Esophagus muscularis mucosa (tissue), 3 donors: Measurements from ENCODE around the gene RPS21.

Source experiments
- POLR2A ChIP-seq: fragments of 450-650 bp; IDR thresholded peaks from one replicate; pipeline ENCODE4 v1.6.1; 2017; ENCODE audit warnings: antibody characterized with exemption, moderate library complexity, mild to moderate bottlenecking, low read depth
- TF ChIP-seq, protein P1 (sequence below), 3 experiments: fragments of 200-600 bp in 2 of 3; fragments of 450-650 bp in 1 of 3; sonication (generic) in 2 of 3; IDR thresholded peaks; one replicate each; pipeline ENCODE4 v1.5.1; 2017 to 2019; ENCODE audit warnings: antibody characterized with exemption in 3 of 3, mild to moderate bottlenecking in 2 of 3, moderate library complexity in 1 of 3

DNA sequence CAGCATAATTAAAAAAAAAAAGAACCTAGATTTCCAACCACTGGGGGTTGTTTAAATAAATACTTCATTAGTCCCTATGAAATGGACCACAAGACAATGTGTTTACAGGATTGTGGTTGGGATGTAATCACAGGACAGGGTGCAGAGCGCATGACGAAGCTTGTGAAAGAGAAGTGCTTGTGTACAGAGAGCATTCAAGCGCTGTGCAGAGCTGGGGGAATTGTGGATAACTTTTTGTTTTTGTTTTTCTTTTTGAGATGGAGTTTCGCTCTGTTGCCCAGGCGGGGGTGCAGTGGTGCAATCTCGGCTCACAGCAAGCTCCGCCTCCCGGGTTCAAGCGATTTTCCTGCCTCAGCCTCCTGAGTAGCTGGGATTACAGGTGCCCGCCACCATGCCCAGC lies 42.1 kb upstream of the RPS21 start:
- no peak for TF ChIP-seq POLR2A
- TF ChIP-seq, protein P1, sequence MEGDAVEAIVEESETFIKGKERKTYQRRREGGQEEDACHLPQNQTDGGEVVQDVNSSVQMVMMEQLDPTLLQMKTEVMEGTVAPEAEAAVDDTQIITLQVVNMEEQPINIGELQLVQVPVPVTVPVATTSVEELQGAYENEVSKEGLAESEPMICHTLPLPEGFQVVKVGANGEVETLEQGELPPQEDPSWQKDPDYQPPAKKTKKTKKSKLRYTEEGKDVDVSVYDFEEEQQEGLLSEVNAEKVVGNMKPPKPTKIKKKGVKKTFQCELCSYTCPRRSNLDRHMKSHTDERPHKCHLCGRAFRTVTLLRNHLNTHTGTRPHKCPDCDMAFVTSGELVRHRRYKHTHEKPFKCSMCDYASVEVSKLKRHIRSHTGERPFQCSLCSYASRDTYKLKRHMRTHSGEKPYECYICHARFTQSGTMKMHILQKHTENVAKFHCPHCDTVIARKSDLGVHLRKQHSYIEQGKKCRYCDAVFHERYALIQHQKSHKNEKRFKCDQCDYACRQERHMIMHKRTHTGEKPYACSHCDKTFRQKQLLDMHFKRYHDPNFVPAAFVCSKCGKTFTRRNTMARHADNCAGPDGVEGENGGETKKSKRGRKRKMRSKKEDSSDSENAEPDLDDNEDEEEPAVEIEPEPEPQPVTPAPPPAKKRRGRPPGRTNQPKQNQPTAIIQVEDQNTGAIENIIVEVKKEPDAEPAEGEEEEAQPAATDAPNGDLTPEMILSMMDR (IDR thresholded peaks at IDR 0.05), result no peak
